Thoracic aorta (tissue), 2 donors: ENCODE data around the gene PHACTR4. TPM values are rescaled to one million over a fixed set of nuclear protein-coding genes. Genes with fewer than 3 reads are reported as not detected.

Source experiments
- ATAC-seq: fragments of 150-250 bp; one replicate; pipeline ENCODE4 v1.8.0; 2017; ENCODE audit warnings: low read depth; ENCODE audit not compliant: insufficient number of reproducible peaks, low FRiP score
- DNase-seq: peaks from one replicate; pipeline ENCODE4 v3.0.0-alpha.2; 2020; ENCODE audit warnings: low spot score
- H3K27ac ChIP-seq, 2 donors: fragments of 200-600 bp; sonication (generic); 1 replicate in 1 of 2; 2 replicates in 1 of 2; pipeline ENCODE4 v1.5.1; 2016; ENCODE audit warnings: mild to moderate bottlenecking in 2 of 2, moderate library complexity in 2 of 2
- H3K27me3 ChIP-seq: fragments of 200-600 bp; sonication (generic); replicated peaks from 2 replicates; pipeline ENCODE4 v1.6.0; 2016; ENCODE audit warnings: mild to moderate bottlenecking; ENCODE audit not compliant: insufficient read depth
- H3K36me3 ChIP-seq: fragments of 200-600 bp; sonication (generic); one replicate; pipeline ENCODE4 v1.5.1; 2016
- H3K4me1 ChIP-seq, 2 donors: fragments of 200-600 bp; sonication (generic); 1 replicate in 1 of 2; 2 replicates in 1 of 2; pipeline versions ENCODE4 v1.5.1 to v1.6.0; 2016; ENCODE audit warnings: low read depth in 2 of 2, mild to moderate bottlenecking in 1 of 2; ENCODE audit not compliant: control insufficient read depth in 1 of 2
- H3K4me3 ChIP-seq: fragments of 200-600 bp; sonication (generic); 2 replicates; pipeline ENCODE4 v1.5.1; 2016; ENCODE audit warnings: mild to moderate bottlenecking
- H3K9me3 ChIP-seq: fragments of 200-600 bp; sonication (generic); 2 replicates; pipeline ENCODE4 v1.5.1; 2016
- CTCF ChIP-seq: fragments of 200-600 bp; sonication (generic); IDR thresholded peaks from one replicate; pipeline ENCODE4 v1.5.1; 2019; ENCODE audit warnings: antibody characterized with exemption
- total RNA-seq, 2 donors: library from RNA; depleted of rRNA; stranded (reverse); fragments of >200 nt; gene quantifications; one replicate each; pipeline versions ENCODE4 v1.1.0 to v1.2.3, GENCODE V29; 2016

PHACTR4 gene
- total RNA-seq, 2 donors from 2014 or later, result 17.6 to 30.8 TPM

- Histone ChIP-seq H3K4me1 (peaks cover 25 to 51% of the 10 kb centered on the region in 2 donors), H3K27me3 (no peaks in the 10 kb centered on the region), H3K4me3 (peak overlapping the region; percentile 98), H3K36me3 (peaks cover 28% of the 10 kb centered on the region), H3K27ac (no peak overlapping the region), H3K9me3 (no peaks in the 10 kb centered on the region)
- ATAC-seq, result no peak
- TF ChIP-seq CTCF, result no peak
- no peak for DNase-seq
Observed at GRCh38 chr1:28508435-28508754, 138.9 kb downstream of the PHACTR4 start.

GRCh38 chr1:28509705-28510272 lies 140.2 kb downstream of the PHACTR4 start:
- H3K27ac ChIP-seq, result no peak overlapping the region
- H3K4me1 ChIP-seq, result peaks cover 25 to 51% of the 10 kb centered on the region in 2 donors
- no peak for TF ChIP-seq CTCF
- DNase-seq (no peak), ATAC-seq (no peak)
- no peaks in the 10 kb centered on the region for H3K27me3 ChIP-seq
- H3K9me3 ChIP-seq, result no peaks in the 10 kb centered on the region
- H3K36me3 ChIP-seq, result peaks cover 32% of the 10 kb centered on the region
- peak overlapping the region; percentile 6 for H3K4me3 ChIP-seq

- Histone ChIP-seq H3K9me3 (no peaks in the 10 kb centered on the region), H3K4me3 (peak overlapping the region; percentile 6), H3K36me3 (peaks cover 32% of the 10 kb centered on the region), H3K27me3 (no peaks in the 10 kb centered on the region), H3K27ac (no peak overlapping the region), H3K4me1 (peaks cover 25 to 46% of the 10 kb centered on the region in 2 donors)
- ATAC-seq (no peak), DNase-seq (no peak)
- TF ChIP-seq CTCF, result no peak
Observed at GRCh38 chr1:28510273-28510969, 140.9 kb downstream of the PHACTR4 start.

- H3K4me1 ChIP-seq, result peaks cover 25 to 46% of the 10 kb centered on the region in 2 donors
- no peak overlapping the region for H3K4me3 ChIP-seq
- peaks cover 32% of the 10 kb centered on the region for H3K36me3 ChIP-seq
Observed at GRCh38 chr1:28510970-28511440, 141.5 kb downstream of the PHACTR4 start.

More at GRCh38 chr1:28510970-28511440, 141.5 kb downstream of the PHACTR4 start:
- Histone ChIP-seq H3K27ac (no peak overlapping the region), H3K9me3 (no peaks in the 10 kb centered on the region), H3K27me3 (no peaks in the 10 kb centered on the region)
- DNase-seq, result no peak
- no peak for ATAC-seq
- no peak for TF ChIP-seq CTCF
